HTR-8/SVneo (cell line): ENCODE measurements around the gene HAGHL.
"Not testable (repeated sequence)": the region's sequence is repeated elsewhere in the genome, so short reads cannot be mapped to it uniquely, and the experiment has no call there.

Experiments
- DNase-seq: peaks from one replicate; pipeline ENCODE4 v3.0.0; 2011; ENCODE audit warnings: low spot score, mixed read lengths; ENCODE audit not compliant: insufficient read length
- FAIRE-seq: peaks from 2 replicates; lab custom pipeline; 2011; peaks lifted over from hg19 to GRCh38; lab: Jason Lieb, UNC

HAGHL gene

DNA sequence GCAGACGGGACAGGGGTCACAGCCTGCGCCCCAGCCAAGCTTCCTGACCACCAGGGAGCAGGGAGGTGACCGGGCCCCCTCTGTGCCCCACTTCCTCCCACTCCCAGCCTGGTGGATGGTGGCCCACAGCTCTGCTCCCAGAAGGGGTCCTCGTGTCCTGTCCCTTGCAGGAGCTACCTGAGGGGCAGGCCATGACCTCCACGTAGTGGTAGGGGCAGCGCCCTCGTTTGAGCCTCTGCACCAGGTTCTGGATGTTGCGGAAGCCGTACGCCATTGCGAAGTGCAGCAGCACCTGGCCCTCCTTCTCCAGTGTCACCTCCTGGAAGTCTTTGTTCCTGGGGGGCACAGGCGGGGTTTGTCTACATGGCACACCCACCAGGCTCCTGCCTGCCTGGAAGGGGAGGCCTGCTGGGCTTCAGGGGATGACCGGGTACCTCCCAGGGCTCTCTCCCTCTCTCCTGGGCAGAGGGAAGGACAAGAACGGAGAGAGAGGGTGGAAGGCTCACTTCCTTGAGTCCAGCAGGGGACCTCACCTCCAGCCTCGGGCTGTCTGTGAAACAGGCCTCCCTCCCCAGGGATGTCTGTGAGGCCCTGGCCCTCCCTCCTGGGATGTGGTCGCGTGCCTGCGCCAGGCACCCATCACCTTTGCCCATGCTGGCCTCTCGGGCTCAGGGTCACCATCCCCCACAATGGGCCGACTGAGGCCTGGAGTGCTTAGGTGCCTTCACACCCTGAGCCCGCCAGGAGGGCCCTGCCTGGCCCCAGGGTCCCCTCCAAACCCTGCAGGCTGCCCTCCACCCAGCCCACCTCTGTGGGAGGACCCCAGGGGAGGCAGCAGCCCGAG lies 4.0 kb downstream of the HAGHL start:
- FAIRE-seq = no peak
- DNase-seq = no peak

DNA sequence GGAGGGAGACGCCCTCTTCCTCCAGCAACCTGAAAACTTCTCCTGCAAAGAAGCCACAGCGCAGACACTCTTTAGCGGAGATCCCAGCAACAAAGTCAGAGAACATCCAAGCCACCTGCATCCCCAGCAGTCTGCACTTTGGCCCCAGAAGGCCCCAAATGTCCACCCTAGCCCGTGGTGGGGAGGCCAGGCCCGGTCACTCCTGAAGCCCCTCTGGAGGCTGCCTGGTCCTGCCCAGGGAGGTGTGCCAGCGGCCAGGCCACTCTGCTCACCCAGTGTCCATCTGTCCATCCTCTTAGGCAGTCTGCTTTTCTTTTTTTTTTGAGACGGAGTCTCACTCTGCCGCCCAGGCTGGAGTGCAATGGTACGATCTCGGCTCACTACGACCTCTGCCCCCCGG lies 5.4 kb downstream of the HAGHL start:
- FAIRE-seq = no peak
- DNase-seq = no peak

DNA sequence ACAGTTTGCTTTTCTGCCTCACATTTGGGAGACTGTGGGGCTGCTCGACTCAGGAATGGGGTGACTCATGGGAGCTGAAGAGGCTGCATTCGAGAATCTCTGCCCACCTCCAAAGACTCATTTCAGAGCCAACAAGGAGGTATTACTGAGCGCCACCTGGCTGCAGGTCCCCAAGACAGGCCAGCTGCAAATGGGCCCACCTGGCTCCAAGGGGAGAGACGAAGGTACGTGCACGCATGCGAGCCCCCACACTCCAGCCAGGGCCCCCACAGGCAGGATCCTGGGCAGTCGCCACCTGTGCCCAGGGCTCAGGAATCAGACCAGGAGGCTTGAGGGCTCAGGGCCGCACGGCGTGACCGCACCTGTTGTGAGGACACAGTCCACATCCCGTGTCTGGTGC lies 6.0 kb downstream of the HAGHL start:
- no peak for FAIRE-seq
- no peak for DNase-seq

DNA sequence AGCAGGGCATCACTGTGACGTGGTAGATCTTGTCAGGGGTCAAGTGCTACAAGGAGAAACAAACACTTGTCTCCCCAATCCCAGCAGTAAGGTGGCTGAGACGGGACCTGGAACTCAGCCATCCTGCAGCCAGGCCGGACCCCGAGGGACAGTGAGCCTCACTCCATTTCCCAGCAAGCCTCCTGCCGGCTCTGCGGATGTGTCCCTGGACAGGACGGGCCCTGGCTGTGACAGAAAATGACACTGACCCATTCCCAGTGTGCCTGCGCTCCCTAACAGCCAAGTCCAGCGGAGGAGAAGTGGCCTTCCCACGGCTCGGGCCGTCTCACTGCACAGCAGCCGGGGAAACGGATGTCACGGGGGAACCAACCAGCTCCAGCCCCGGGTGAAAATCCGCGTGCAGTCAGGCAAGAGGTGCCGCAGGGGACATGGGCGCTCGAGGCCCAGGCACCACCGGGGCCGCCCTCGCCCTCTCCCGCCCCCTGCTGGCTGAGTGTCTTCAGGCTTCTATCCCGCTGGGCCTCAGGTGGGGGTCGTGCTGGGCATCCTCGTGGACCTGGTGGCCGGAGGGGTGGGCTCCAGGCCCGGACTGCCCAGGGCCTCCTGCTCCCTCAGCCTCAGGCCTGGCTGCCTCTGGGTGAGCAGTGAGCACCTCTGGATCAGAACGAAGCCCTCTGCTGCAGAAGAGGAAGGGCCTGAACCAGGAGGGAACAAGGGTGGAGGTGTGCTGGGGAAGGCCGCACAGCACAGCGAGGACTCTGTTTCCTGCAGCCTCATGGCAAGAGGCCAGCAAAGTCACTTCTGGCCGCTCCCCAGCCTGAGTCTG lies 6.7 kb downstream of the HAGHL start:
- FAIRE-seq (peak; percentile 36), DNase-seq (no peak)

DNA sequence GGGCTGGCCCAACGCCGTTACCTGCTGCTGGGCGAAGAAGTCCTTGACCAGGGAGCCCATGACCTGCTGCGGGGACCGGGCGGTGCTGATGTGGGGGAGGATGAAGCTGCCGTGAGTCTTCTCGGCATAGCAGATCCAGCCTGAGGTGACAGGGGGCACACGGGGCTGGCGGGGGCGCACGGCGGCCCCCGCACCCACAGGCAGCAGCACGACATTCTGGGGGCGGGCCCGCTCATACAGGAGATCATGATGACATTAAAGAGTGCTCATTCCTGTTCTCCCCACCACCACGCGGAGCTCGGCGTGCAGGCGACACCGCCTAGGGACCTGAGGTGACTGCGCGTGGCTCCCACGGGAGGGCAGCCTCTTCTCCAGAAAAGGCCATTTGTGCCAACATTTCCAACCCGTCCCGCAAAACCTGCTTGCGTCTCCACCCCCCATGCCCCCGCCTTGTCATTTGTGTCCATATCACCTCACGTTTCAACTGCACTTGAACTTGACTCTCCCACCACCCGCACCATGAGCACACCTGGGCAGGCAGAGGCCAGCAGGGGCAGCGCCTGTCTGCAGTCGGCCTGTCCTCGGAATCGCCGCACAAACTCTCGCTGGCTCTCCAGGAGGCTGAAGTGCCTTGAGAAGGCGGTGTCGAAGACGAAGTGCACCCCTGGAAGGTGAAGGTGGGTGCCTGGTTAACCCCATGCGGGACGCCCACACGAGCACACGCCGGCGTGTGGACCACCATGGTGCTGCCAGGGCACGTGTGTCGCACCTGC lies 7.5 kb downstream of the HAGHL start:
- FAIRE-seq = no peak

DNA sequence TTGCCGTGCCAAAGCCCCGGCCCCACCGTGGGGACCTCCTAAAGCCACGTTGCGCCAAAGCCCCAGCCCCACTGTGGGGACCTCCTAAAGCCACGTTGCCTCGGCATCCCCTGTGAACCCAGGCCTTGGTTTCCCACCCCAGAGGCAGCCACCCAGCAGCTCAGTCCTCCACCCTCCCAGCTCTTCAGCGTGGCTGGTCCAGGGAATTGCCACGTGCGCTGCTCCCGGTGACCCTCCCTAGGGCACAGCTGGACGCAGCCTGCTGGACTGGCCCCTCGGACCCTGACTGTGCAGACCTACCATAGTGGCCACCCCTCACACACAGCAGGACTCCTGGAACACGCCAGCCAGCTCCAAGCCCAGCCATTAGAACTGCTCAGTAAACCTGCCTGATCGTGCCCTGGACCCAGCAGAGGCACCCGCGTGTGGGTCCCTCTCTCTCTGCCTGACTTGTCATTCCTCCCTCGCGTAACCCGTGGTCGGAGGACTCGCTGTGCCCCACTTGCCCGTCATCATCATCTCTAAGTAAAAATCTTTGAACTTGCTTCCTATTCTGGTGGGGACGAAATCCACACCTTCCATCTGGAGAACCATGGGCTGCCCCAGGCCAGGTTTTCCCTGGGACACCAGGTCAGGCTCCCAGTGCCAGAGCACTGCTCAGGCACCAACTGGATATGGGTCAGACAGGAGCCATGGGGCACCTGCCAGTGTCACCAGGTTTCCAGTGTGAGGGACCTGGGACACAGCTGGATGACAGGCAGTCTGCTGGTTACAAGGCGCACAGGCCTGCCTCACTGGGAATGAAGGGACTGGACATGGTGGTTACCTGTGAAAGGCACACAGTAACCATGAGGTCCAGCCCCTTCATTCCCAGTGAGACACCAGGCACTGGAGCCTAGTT lies 8.3 kb downstream of the HAGHL start:
- no peak for FAIRE-seq

More for the DNA sequence above, 7.5 kb downstream of the HAGHL start:
- DNase-seq = no peak

DNA sequence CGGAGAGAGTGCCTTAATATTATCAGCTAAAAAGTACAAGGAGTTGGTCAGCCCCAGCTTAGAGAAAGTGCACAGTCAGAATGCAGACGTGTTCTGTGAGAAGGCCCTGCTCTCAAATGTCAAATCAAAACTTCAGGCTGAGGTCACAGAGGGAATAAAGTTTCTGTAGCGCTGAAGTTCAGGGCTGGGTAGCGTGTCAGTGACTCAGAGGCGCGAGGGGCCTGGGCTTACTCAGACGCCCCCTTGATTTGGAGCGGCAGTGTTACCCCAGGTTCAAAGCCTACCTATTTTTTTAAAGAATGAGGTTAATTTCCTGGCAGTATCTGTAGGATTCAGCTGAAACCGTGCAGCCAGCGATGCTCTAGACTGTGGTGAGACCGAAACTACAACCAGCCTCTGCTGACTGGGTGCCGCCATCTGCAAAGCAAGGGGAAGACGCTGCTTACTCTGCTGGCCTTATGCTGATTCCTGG lies 9.1 kb downstream of the HAGHL start:
- DNase-seq (no peak), FAIRE-seq (no peak)

More for the DNA sequence above, 8.3 kb downstream of the HAGHL start:
- DNase-seq = no peak

DNA sequence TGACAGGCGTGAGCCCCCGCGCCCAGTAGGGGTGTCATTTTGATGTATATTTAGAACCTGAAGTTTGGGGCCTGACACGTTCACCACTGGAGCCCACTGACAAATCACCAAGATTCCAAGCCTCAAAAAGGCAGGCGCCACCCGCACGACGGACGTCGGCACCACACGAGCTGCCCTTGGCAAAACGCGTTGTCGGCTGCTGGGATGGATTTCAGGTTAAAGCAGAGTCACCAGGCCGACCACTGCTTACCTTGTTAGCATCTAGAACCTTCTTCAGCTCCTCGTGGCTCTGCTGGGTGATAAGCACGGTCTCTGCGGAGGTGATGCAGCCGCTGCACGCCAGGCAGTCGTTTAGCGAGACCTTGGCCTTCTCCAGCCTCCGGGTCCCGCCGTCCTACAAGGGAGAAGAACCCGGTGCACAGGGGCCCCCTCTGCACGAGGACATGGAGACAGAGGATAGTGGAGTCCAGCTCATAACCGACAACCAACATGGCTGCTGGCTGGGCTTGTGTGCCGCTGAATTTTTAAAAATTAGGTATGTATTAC lies 10.1 kb downstream of the HAGHL start:
- no peak for DNase-seq
- FAIRE-seq = no peak

DNA sequence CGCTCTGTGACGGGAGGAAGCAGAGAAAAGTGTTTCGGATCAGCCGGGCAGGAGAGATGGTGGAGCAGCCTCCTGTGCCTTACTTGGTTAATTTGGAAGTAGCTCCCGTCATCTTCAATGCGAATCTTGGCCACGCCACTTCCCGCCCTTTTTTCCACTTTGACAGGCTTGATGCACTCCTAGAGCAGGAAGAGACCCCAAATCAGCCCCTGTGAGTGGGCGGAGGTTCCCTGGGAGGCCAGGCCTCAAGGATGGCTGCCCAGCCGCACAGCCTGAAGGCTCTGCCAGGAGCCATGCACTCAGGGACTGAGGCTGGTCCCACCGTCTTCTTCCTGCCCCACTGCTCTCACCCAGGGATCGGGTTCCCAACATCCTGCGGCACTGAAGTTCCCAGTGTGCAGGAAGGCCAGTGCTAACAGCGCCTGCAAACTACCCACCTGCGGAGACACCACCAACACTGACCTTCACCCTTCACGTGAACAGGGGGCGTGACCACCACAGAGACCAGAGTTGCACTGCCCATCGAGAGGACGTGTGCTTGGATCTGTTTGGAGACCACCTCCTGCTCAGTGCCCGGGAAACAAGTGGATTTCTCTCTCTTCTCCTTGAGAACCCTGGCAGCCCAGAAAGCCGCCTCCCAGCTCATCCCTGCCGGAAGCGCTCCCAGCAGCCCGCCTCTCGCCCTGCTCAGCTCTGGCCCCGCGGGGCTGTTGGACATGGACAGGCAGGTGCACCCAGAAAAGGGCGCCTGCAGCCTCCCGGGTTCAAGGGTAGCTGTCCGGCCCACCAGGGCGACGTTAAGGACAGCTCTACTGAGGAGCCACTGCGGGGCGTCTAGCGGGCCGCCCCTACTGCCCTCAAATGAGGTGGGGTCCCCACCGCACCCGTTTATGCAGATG lies 12.9 kb downstream of the HAGHL start:
- no peak for DNase-seq
- no peak for FAIRE-seq

DNA sequence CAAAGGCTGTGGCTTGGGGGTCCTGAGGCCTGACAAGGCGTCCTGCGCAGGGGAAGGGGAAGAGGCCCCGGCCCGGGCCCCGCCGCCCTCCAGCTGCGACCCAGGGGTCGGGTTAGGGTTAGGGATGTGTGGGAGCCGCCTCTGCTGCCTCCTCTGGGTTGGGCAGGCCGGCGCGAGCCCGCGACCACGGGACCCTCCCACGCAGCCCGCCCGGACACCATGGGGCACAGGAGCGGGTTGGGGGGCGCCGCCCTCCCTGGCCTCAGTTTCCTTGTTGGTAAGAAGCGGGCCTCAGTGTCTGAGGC lies 13.5 kb downstream of the HAGHL start:
- FAIRE-seq (no peak), DNase-seq (no peak)

DNA sequence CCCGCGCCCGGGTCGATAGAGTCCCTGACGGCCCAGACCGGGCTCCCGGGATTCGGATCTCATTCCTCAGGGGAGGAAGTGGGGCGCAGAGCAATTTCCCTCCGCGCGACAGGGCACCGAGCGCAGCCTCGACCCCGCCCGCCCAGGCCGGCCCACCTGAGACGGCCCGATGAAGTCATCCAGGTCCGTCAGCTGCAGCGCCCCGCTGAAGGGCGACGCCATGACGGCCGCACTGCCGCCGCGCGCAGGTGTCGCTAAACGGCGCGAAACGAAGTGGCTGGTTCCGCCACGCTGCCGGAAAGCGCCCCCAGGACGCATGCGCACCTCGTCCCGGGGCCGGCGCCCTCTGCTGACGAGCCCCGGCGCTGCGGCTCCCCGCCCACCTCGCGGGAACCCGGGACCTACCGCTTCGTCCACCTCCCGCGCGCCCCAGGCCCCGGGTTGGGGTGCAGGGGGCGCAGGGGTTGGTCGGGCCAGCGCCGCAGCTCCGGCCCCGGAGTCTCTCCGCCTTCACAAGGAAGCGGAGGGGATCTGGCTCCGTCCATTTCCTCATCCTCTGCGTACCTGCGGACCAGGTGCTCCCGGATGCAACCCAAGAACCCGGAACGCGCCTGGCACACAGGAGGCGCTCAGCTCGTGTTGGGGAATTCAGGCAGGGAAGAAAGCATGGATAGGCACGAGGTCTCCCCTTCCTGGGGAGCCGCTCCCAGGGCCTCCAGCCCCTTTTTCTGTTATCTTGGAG lies 14.0 kb downstream of the HAGHL start, which contains the start of gene CIAO3:
TSS of gene CIAO3 (minus strand) at position 234 of the 742 bp plus-strand sequence. CDS start at position 222, 12 bp downstream.
- FAIRE-seq (peak; percentile 97), DNase-seq (peak; percentile 91)

DNA sequence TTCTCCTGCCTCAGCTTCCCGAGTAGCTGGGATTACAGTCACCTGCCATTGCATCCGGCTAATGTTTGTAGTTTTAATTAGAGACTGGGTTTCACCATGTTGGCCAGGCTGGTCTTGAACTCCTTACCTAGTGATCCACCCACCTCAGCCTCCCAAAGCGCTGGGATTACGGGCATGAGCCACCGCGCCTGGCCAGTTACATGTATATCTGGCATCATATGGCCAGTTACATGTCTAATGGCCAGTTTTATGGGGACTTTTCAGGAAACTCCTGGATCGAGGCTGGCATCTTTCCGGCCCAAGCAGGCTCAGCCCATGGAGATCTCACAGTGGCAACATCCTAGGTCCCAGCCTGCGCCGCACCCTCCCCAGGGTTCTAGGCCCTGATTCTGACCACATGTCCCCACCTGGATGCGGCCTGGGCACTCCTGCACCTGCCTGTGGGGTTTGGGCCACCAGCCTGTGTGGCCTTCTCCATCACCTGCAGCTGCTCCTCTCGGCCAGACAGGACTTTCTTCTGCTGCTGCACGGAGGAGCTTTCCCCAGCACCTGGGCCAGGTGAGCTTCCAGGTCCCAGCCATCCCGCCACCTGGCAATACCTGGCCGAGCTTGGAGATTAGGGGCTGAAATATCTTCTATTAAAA lies 15.2 kb downstream of the HAGHL start:
- no peak for FAIRE-seq
- DNase-seq = no peak

DNA sequence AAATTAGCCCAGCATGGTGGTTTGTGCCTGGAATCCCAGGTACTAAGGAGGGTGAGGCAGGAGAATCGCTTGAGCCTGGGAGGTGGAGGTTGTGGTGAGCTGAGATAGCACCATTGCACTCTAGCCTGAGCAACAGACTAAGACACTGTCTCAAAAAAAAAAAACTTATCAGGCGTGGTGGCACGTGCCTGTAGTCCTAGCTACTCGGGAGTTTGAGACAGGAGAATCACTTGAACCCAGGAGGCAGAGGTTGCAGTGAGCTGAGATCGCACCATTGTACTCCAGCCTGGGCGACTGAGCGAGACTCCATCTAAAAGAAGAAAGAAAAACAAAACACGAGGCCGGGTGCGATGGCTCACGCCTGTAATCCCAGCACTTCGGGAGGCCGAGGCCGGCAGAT lies 16.0 kb downstream of the HAGHL start:
- not testable (repeated sequence) for FAIRE-seq, DNase-seq

DNA sequence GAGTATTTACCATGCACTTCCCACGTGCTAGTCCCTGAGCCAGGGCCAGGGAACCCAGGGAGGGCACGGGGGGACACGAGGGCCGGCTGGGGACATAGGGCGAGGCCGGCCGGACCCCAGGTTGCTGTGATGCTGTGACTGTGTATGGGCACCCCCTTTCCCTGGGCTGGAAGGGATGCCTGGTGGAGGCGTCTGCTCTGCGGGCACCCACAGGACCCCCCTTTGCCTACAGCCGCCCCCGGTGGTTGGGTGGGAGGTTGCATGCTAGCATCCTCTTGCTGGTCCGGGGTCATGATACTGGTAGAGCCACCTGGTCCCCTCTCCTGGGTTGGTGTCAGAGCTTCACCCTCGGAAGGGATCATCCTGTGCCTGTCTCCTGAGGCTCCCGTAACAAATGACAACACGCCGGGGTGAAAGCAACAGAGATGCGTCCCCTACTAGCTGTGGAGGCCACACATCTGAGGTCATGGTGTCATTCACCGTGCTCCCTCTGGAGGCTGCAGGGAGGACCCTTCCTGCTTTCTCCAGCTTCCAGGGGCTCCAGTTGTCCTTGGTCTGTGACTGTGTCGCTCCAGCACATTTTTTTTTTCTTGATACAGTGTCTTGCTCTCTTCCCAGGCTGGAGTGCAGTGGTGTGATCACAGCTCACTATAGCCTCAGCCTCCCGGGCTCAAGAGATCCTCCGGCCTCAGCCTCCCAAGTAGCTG lies 17.0 kb downstream of the HAGHL start:
- FAIRE-seq (no peak), DNase-seq (no peak)

DNA sequence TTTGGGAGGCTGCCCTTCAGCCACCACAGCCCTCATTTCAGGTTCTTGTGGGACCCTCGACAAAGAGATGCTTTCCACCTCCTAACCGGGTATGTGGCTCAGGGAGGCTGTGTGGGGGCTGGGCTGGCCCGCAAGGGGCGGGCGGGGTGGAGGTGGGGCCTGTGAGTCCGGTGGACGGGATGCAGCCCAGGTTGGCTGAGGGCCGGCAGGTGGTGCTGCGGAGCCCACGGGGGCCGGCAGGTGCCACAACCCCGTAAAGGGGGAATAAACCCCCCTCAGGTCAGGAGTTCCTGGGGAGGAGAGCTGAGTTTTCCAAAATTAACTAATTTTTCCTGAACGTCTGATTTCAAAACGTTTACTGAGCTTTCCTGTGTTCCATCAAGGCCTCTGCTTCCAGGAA lies 18.8 kb downstream of the HAGHL start:
- no peak for DNase-seq
- FAIRE-seq = no peak

DNA sequence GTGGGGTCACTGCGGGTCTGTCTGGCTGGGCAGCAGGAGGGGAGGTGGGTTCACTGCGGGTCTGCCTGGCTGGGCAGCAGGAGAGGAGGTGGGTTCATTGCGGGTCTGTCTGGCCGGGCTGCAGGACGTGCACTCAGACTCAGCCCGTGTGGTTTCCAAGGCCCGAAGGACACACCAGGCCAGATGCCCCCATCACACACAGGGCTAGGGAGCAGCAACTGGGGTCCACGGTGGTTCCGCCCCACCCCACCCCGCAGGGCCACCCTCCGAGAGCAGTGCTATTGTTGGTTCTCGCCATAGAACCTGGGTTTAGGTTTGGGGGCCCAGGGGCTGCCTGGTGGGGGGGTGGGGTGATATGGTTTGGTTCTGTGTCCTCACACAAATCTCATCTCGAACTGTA lies 19.7 kb downstream of the HAGHL start:
- FAIRE-seq = no peak

More for the DNA sequence above, 19.7 kb downstream of the HAGHL start:
- no peak for DNase-seq
